Measurements from ENCODE around the gene MAD2L1BP.

MAD2L1BP gene

DNA sequence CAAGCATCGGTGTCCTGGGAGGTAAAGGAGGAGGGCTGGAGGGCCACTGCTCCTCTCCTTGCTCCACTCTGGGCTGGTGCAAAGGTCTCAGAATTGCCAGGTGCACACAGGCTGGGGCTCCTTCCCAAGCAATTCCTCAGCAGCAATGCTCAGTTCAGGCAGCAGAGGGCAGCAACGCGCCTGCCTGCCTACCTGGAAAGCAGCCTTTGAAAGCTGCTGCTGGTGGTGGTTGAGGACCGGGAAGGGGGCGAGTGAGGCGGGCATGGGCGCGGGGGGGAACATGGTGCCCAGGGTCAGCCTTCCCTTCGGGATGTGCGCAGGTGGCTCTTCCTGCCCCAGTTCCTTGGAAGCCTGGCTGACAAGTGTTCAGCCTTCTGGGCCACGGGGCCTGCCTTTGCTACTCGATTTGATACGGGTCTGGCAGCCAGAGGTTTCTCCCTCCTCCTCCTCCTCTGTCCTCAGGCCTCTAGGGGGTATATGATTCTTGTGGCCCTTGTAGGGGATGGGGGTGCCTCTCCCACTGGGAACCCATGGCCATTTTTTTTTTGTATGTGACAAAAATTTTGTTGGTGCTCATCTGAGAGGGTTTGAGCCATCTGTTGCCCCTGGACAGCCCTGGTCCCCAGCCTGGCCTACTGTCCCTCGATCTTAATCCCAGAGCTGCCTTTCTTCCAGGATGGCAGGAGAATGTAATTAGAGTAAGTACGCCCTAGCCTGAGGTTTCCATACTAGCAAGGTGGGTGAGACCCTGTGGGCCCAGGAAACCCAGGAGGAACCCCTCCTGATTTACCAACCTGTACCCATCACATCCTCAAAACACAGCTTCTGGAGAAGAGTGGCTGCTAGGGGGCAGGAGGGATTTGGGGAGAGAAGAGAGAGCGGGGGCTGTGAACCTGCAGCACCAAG is 31.9 kb downstream of the MAD2L1BP start:
- DNase-seq, result peak; percentile 75 to 76

- DNase-seq, result peak; percentile 35 to 41
Measured at GRCh38 chr6:43668151-43669028, 32.8 kb downstream of the MAD2L1BP start.

DNA sequence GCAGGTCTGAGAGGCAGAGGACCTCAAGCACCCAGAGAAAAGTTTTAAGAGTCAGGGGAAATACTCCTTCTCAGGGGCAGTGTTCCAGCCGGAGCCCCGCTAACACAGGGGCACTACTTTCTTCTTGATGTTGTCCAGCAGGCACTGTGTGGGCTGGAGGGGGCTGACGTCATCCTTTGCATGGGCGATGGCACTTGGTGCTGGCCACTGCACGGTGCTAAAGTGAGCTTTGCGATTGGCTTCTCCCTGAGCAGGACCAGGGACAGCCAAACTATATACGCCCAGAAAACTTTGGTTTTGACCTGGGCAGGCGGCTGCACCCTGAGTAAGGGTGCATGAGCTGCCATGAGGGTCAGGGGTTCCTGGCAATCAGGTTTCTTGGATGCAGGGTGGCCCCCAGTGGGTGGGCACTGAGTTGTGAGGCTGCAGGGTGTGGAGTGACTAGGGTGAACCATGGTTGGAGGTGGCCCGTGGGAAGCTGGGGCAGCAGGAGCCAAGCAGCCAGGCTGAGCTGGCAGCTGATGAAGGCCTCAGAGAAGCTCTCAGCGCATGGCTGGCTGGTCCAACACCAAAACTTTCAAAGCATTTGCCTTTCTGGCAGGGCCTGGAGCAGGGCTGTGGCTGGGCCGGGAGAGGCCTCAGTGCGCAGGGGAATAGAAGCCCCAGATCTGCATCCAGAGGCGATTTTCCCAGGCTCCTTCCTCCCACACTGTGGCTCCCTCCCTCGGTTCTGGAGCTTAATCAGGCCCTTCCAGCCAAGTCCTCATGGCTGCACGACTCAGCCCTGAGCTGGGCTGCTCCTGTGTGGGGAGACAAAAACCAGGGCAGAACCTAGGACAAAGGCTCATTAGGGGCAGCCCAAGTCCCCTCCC is 33.6 kb downstream of the MAD2L1BP start:
- no peak for DNase-seq

GRCh38 chr6:43669922-43670622 is 34.4 kb downstream of the MAD2L1BP start:
- DNase-seq, result no peak

DNA sequence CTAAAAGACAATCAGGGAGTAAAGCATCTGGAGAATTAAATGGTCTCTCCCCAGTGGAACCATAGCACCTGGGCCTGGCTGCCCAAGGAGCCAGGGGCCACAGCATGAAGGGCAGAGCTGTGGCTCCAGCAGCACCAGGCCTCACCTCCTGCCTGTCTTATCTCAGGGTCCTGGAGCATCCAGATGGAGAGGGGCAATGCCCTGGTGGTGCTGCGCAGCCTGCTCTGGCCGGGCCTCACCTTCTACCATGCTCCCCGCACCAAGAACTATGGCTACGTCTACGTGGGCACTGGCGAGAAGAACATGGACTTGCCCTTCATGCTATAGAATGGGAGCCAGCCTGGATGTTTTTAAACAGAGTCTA is 35.0 kb downstream of the MAD2L1BP start:
- no peak for DNase-seq

- no peak for DNase-seq
Measured at GRCh38 chr6:43671011-43671800, 35.6 kb downstream of the MAD2L1BP start.

DNA sequence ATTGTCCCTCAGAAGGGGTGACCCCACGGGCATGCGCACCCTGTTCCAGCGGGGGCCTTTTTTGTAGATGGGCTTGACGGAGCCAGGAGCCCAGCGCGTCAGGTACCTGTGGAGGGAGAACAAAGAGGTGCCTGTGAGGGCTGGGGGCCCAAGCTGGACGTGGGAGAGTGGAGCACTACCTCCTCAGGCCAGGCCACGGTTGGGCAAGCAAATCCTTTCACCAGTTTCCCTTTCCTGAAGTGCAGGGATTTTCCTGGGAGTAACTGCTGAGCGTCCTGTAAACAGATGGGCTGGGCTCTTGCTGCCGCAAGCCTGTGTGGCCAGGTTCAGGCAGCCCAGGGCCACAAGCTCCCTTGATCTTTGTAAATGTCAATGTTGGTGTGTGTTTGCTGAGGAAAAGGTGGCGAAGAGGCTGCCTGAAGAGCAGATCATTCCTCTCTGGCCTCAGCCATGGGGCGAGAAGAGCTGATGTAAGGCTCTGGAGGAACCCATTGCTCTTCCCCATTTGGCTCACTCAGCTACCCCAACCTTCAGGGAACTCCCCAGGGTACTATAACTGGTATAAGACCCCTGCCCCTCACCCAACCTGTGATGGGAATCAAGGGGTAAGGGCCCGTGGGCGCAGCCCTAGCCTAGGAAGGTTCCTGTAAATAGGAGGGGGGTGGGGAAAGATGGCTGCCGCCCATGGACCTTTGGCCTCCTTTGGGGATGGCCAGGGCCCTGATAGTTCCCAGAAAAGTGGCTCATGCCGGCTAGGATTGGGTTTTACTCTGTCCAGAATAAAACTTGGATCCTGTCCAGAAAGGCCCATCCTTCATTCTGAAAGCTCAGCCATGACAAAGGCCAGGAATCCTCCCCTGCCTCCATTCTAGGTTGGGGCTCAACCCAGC is 36.4 kb downstream of the MAD2L1BP start:
- no peak for DNase-seq

GRCh38 chr6:43673444-43674084 is 37.9 kb downstream of the MAD2L1BP start:
- no peak for DNase-seq

- no peak for DNase-seq
Measured at GRCh38 chr6:43674291-43674690, 38.7 kb downstream of the MAD2L1BP start.

DNA sequence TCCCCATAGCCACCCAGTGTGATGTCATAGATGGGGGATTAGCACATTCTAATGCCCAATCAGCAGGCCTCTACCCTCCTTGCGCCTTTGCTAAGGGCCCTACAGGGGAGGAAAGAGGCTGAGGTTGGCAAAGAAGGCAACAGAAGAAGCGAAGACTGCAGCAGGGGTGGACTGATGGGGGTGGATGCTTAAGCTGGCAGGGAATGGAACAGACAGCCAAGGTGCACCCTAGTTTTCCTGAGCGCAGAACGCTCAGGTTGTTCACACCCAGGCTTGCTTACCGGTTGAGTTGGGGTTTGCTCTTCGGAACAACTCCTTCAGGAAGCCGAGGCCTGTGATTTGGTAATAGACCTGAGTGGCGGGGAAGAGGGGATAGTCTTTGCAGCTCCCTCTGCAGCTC is 39.3 kb downstream of the MAD2L1BP start:
- DNase-seq, result no peak

DNA sequence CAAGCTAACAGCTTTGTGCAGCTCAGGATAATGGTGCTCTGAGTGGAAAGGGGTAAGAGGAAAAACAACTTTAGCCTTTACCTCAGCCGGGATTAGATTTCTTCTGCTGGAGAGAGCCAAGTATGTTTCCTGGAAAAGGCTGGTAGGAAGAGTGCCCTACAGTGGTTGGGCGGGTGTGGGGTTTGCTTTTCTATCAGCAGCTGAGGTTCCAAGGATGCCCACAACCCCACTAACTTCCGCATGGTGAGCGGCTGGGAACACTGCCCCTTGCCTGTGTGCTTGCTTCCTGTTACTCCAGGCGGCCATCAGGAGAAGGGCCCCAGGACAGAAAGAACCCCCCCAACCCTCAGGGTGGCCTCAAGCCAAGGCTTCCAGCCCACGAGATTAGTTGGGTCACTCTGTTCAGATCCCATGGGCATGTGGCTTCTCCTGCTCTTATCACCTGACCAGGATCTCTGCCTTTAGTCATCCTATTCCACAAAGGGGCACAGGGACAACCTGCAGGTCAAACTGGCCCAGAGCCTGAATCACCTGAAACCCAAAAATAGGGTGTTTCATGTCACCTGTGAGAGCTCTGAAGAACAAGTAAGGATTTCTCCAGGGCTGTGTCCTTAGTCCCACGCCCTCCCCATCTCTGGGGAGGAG is 41.4 kb downstream of the MAD2L1BP start:
- DNase-seq, result no peak

DNA sequence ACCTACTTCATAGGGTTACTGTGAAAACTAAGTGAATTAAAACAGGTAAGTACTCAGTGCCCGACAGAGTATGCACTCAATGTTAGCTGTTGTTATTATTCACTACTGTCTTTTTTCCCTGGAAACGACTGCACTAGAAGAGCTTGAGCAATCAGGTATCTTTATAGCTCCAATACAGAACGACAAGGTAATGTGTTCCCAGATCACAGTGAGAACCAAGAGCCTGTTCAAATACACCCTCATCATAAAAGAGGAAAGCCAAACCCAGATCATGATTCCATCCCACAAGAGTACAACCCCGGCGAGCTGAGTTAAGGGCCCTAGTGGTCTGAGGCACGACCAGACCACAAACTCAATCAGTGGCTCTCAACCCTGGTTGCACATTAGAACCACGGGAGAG is 42.1 kb downstream of the MAD2L1BP start:
- DNase-seq, result no peak

DNA sequence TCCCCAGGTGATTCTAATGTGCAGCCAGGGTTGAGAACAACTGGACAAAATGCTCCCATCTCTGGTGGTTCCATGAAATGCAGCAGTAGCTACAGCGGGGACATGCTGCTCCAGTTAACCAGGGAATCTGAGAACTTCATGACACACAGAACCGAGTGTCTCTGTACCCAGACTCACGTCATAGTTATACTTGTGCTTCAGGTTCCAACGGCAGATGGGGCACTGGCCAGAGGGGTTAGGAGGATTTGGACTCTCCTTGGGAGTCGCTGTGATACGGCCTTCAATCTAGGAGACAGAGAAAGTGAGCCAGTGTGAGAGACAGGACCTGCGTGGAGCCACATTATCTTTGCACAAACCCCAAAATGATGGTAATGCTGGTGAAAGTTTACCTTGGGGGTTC is 42.7 kb downstream of the MAD2L1BP start:
- DNase-seq, result no peak

- DNase-seq, result no peak
Measured at GRCh38 chr6:43679057-43679456, 43.4 kb downstream of the MAD2L1BP start.

DNA sequence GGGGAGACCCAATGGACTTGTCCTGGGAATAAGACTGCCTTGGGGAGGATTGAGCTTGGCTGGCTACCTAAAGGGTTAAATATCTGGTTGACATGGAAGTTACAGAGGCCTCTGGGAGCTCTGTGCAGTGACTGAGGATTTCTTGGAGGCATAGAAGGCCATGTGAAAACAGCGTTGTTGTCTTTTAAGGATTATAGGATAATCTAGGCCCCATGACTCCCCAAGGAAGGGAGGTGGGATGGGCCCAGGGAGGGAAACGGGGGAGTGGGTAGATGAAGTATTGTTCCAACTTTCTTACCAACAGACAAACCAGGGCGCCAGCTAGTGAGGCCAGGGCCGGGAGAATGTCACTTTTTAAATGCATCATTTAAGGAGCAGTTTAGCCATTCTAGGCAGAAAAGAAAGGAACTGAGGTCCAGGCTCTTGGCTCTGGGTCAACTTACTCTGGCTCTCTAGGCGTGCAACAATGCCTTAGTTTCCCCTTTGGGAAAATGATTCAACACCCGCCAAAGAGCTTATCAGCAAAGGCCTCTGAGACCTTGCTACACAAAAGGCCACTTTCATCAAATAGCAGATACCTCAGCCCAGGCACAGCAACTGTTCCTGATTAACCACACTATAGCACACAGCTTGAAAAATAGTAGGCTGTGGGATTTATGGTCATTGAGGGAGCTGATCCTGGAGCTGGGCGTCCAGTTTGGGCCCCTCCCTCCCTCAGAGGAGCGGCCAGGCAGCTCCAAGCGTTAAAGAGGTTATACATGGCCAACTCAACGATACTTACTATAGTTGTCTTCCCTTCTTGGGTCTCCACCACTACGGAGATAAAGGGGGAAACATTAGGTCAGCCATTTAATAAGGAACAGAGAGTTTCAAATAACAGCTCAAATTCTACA is 44.9 kb downstream of the MAD2L1BP start:
- no peak for DNase-seq

DNA sequence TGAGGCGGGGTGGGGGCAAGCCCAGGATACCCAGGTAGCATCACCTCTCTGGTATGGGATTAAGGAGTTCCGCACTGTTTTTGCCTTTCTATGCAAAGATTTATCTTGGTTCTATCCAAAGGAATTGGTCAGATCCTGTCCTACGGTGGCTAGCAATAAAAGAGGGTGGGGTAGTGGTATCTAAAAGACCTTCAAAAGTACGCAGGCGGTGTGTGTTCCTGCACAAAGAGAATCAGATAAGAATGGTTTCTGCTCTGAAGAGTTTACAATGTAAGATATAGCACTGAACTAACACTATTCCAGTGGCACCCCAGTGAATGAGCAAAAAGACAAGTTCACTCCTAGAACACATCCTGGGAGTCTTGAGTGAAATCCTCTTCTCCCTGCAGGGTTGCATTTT is 45.7 kb downstream of the MAD2L1BP start:
- DNase-seq, result no peak

- no peak for DNase-seq
Measured at GRCh38 chr6:43682724-43683429, 47.2 kb downstream of the MAD2L1BP start.
